H9 (cell line): ENCODE measurements around the gene FAM43A. TPM values are rescaled to one million over a fixed set of nuclear protein-coding genes. Genes with fewer than 3 reads are reported as not detected.

ENCODE experiments used
- DNase-seq: peaks from one replicate; pipeline ENCODE4 v3.0.0-alpha.2; 2017
- H2AFZ ChIP-seq: one replicate; pipeline ENCODE4 v1.6.1; 2013; ENCODE audit warnings: mild to moderate bottlenecking, low read length, control low read depth, moderate library complexity
- H2AK5ac ChIP-seq: 2 replicates; pipeline ENCODE4 v1.6.1; 2013; ENCODE audit warnings: low read length, control low read depth, mixed read lengths; ENCODE audit not compliant: insufficient read length
- H2BK120ac ChIP-seq: one replicate; pipeline ENCODE4 v1.6.1; 2013; ENCODE audit warnings: low read depth, mild to moderate bottlenecking, low read length, control low read depth, inconsistent platforms; ENCODE audit not compliant: poor library complexity, severe bottlenecking
- H2BK12ac ChIP-seq: 2 replicates; pipeline ENCODE4 v1.6.1; 2013; ENCODE audit warnings: low read length, control low read depth, mixed read lengths, low read depth; ENCODE audit not compliant: insufficient read length
- H2BK15ac ChIP-seq: 2 replicates; pipeline ENCODE4 v1.6.1; 2013; ENCODE audit warnings: low read depth, low read length, control low read depth
- H2BK20ac ChIP-seq: one replicate; pipeline ENCODE4 v1.6.1; 2013; ENCODE audit warnings: low read depth, mild to moderate bottlenecking, low read length, control low read depth, inconsistent platforms; ENCODE audit not compliant: poor library complexity, severe bottlenecking
- H2BK5ac ChIP-seq: 2 replicates; pipeline ENCODE4 v1.6.1; 2013; ENCODE audit warnings: low read length, control low read depth, mixed read lengths; ENCODE audit not compliant: insufficient read length
- H3K14ac ChIP-seq: 2 replicates; pipeline ENCODE4 v1.6.1; 2013; ENCODE audit warnings: low read length, control low read depth; ENCODE audit not compliant: insufficient read depth
- H3K18ac ChIP-seq: 2 replicates; pipeline ENCODE4 v1.6.1; 2013; ENCODE audit warnings: low read depth, mild to moderate bottlenecking, mixed read lengths, low read length, control low read depth; ENCODE audit not compliant: insufficient read length
- H3K23ac ChIP-seq: 2 replicates; pipeline ENCODE4 v1.6.1; 2013; ENCODE audit warnings: low read length, control low read depth, mixed read lengths, low read depth; ENCODE audit not compliant: insufficient read length
- H3K23me2 ChIP-seq: 2 replicates; pipeline ENCODE4 v1.6.1; 2013; ENCODE audit warnings: low read depth, mild to moderate bottlenecking, mixed read lengths, low read length, control low read depth; ENCODE audit not compliant: insufficient read length, poor library complexity, severe bottlenecking
- H3K27ac ChIP-seq: 2 replicates; pipeline ENCODE4 v1.5.1; 2013; ENCODE audit warnings: low read length, control low read depth, mixed read lengths, low read depth; ENCODE audit not compliant: insufficient read length
- H3K27me3 ChIP-seq: 2 replicates; pipeline ENCODE4 v1.6.1; 2013; ENCODE audit warnings: low read length, control low read depth, inconsistent platforms; ENCODE audit not compliant: insufficient read depth
- H3K4ac ChIP-seq: 2 replicates; pipeline ENCODE4 v1.6.1; 2013; ENCODE audit warnings: low read depth, mild to moderate bottlenecking, control low read depth, inconsistent platforms, low read length, moderate library complexity
- H3K4me1 ChIP-seq: 2 replicates; pipeline ENCODE4 v1.6.1; 2013; ENCODE audit warnings: low read length, control low read depth, inconsistent platforms; ENCODE audit not compliant: insufficient read depth
- H3K4me2 ChIP-seq: 2 replicates; pipeline ENCODE4 v1.6.1; 2013; ENCODE audit warnings: low read length, control low read depth, mixed read lengths; ENCODE audit not compliant: insufficient read length, insufficient read depth
- H3K56ac ChIP-seq: 2 replicates; pipeline ENCODE4 v1.6.1; 2013; ENCODE audit warnings: low read depth, mild to moderate bottlenecking, mixed read lengths, low read length, control low read depth; ENCODE audit not compliant: insufficient read length
- H3K79me1 ChIP-seq: 2 replicates; pipeline ENCODE4 v1.6.1; 2013; ENCODE audit warnings: low read depth, mild to moderate bottlenecking, moderate library complexity, low read length, control low read depth, inconsistent platforms; ENCODE audit not compliant: insufficient read depth, poor library complexity, severe bottlenecking
- H3K79me2 ChIP-seq: 2 replicates; pipeline ENCODE4 v1.6.1; 2013; ENCODE audit warnings: low read length, control low read depth, inconsistent platforms; ENCODE audit not compliant: insufficient read depth
- H3K9ac ChIP-seq: 2 replicates; pipeline ENCODE4 v1.6.1; 2013; ENCODE audit warnings: low read length, control low read depth, mixed read lengths; ENCODE audit not compliant: insufficient read length; ENCODE audit errors: extremely low read depth
- H3K9me3 ChIP-seq: one replicate; pipeline ENCODE4 v1.6.1; 2013; ENCODE audit warnings: low read depth, low read length, inconsistent platforms; ENCODE audit not compliant: control insufficient read depth
- H3T11ph ChIP-seq: one replicate; pipeline ENCODE4 v1.6.1; 2013; ENCODE audit warnings: mild to moderate bottlenecking, low read length, control low read depth, inconsistent platforms
- H4K20me1 ChIP-seq: one replicate; pipeline ENCODE4 v1.6.1; 2013; ENCODE audit not compliant: control insufficient read depth, insufficient read length, insufficient read depth
- H4K5ac ChIP-seq: 2 replicates; pipeline ENCODE4 v1.6.1; 2013; ENCODE audit warnings: low read depth, mild to moderate bottlenecking, mixed read lengths, low read length, control low read depth; ENCODE audit not compliant: insufficient read length
- H4K8ac ChIP-seq: replicated peaks from 2 replicates; pipeline ENCODE4 v1.6.1; 2013; ENCODE audit warnings: low read length, control low read depth, mixed read lengths, low read depth; ENCODE audit not compliant: insufficient read length
- H4K91ac ChIP-seq: 2 replicates; pipeline ENCODE4 v1.6.1; 2013; ENCODE audit warnings: low read depth, mild to moderate bottlenecking, moderate library complexity, mixed read lengths, low read length, control low read depth; ENCODE audit not compliant: insufficient read length
- H3K27ac Mint-ChIP-seq, 3 experiments: 2 replicates in 2 of 3; 3 replicates in 1 of 3; pipeline ENCODE4 v1.8.0; 2020 to 2021; ENCODE audit warnings: mixed read lengths in 3 of 3, mild to moderate bottlenecking in 1 of 3, moderate library complexity in 1 of 3
- H3K27me3 Mint-ChIP-seq: 2 replicates; pipeline ENCODE4 v1.8.0; 2021; ENCODE audit warnings: low read depth, mild to moderate bottlenecking, moderate library complexity, mixed read lengths
- H3K36me3 Mint-ChIP-seq, 3 experiments: 2 replicates in 2 of 3; 3 replicates in 1 of 3; pipeline ENCODE4 v1.8.0; 2020 to 2021; ENCODE audit warnings: low read depth in 3 of 3, mixed read lengths in 3 of 3; ENCODE audit not compliant: insufficient read depth in 1 of 3
- H3K4me1 Mint-ChIP-seq, 2 experiments: 2 replicates each; pipeline ENCODE4 v1.8.0; 2020; ENCODE audit warnings: mixed read lengths in 2 of 2
- H3K4me3 Mint-ChIP-seq, 2 experiments: 2 replicates in 1 of 2; 3 replicates in 1 of 2; pipeline ENCODE4 v1.8.0; 2020 to 2021; ENCODE audit warnings: mild to moderate bottlenecking in 2 of 2, mixed read lengths in 2 of 2, moderate library complexity in 1 of 2
- H3K9me3 Mint-ChIP-seq, 2 experiments: 2 replicates in 1 of 2; 3 replicates in 1 of 2; pipeline ENCODE4 v1.8.0; 2020; ENCODE audit warnings: mild to moderate bottlenecking in 2 of 2, mixed read lengths in 2 of 2, moderate library complexity in 1 of 2
- WGBS: extraction: QIAGEN DNeasy Blood & Tissue Kit; methylation state at CpG from one replicate; pipeline ENCODE4 v1.1.7; 2013; ENCODE audit warnings: missing lambda C conversion rate, low lambda C conversion rate, mixed read lengths; ENCODE audit not compliant: insufficient read length; ENCODE audit errors: extremely low coverage; 5-methylcytosine and 5-hydroxymethylcytosine counted together
- total RNA-seq: library from RNA; stranded (reverse); gene quantifications from 2 replicates; pipeline ENCODE4 v1.2.1, GENCODE V29; 2021
- TF ChIP-seq, protein P1 (sequence below): fragments of 200-600 bp; sonication (generic); conservative IDR thresholded peaks from 3 replicates; pipeline ENCODE4 v1.8.0; 2021; ENCODE audit warnings: antibody characterized with exemption, mild to moderate bottlenecking

The FAM43A gene
- total RNA-seq, 1 experiment from 2014 or later, result 2.7 TPM

DNA sequence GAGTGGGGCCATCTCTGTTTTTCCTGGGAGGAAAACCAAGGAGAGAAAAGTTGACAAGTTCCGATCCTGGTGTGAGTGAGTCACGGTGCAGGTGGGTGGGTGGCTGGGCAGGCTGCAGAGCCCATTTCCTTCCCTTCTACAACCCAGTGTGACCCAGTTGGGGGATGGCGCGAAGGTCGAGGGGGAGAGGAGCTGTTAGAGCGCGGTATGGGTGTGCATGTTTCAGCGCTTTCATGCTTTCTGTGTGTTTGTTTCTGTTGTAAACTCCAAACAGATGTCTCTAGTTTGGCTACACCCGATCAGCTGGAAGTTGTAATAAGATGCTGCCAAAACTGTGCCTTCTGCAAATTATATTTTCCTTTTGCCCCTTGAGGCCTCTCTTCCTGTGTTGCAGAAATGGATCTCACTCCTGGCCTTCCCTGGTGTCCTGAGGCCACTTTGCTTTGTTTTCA lies 3.8 kb downstream of the FAM43A start:
- no peaks in the 10 kb centered on the region for H4K20me1 ChIP-seq
- no peak for DNase-seq

More for the DNA sequence above, 3.8 kb downstream of the FAM43A start:
- Mint-ChIP-seq H3K4me1 (peaks cover 28 to 47% of the 10 kb centered on the region in 2 experiments), H3K27me3 (peaks cover 37% of the 10 kb centered on the region), H3K36me3 (0 out of 7 replicates have a peak, but pooled peaks cover 0 to 2% (median 0%) of the 10 kb centered on the region in 3 experiments), H3K4me3 (no peak overlapping the region; a peak in 1 of 5 replicates), H3K9me3 (no peaks in the 10 kb centered on the region; a peak in 2 of 5 replicates), H3K27ac (no peak overlapping the region)
- no peak overlapping the region for H2BK15ac ChIP-seq
- H3K18ac ChIP-seq, result no peak overlapping the region
- H3K9ac ChIP-seq, result no peak overlapping the region
- H4K5ac ChIP-seq, result no peak overlapping the region
- peaks cover 20% of the 10 kb centered on the region; the same call in 1 of the 2 replicates for H3K27me3 ChIP-seq
- H3K14ac ChIP-seq, result no peak overlapping the region
- H2BK120ac ChIP-seq, result no peak overlapping the region
- H3K23ac ChIP-seq, result no peak overlapping the region
- no peak overlapping the region for H3K56ac ChIP-seq
- no peak overlapping the region for H3K4ac ChIP-seq
- no CpG with 5 or more reads among the region's 9 CpGs for WGBS
- peaks cover 3% of the 10 kb centered on the region; the same call in 1 of the 2 replicates for H3K4me1 ChIP-seq
- H3K9me3 ChIP-seq, result no peaks in the 10 kb centered on the region
- H4K8ac ChIP-seq, result no peak overlapping the region
- H3K79me1 ChIP-seq, result no peaks in the 10 kb centered on the region
- H2AK5ac ChIP-seq, result no peak overlapping the region
- H2AFZ ChIP-seq, result no peak overlapping the region
- H2BK20ac ChIP-seq, result no peak overlapping the region
- H2BK5ac ChIP-seq, result no peak overlapping the region
- H3K4me2 ChIP-seq, result no peak overlapping the region
- no peak overlapping the region for H3K27ac ChIP-seq
- no peak overlapping the region for H2BK12ac ChIP-seq
- H3K23me2 ChIP-seq, result peaks cover 26% of the 10 kb centered on the region
- H3K79me2 ChIP-seq, result no peaks in the 10 kb centered on the region
- H3T11ph ChIP-seq, result no peak overlapping the region
- H4K91ac ChIP-seq, result no peak overlapping the region
- TF ChIP-seq, protein P1, sequence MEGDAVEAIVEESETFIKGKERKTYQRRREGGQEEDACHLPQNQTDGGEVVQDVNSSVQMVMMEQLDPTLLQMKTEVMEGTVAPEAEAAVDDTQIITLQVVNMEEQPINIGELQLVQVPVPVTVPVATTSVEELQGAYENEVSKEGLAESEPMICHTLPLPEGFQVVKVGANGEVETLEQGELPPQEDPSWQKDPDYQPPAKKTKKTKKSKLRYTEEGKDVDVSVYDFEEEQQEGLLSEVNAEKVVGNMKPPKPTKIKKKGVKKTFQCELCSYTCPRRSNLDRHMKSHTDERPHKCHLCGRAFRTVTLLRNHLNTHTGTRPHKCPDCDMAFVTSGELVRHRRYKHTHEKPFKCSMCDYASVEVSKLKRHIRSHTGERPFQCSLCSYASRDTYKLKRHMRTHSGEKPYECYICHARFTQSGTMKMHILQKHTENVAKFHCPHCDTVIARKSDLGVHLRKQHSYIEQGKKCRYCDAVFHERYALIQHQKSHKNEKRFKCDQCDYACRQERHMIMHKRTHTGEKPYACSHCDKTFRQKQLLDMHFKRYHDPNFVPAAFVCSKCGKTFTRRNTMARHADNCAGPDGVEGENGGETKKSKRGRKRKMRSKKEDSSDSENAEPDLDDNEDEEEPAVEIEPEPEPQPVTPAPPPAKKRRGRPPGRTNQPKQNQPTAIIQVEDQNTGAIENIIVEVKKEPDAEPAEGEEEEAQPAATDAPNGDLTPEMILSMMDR, result no peak
